Naive thymus-derived CD4-positive, alpha-beta T cell (primary cell): ENCODE measurements around the gene PTP4A1. TPM values are rescaled to one million over a fixed set of nuclear protein-coding genes. Genes with fewer than 3 reads are reported as not detected.

Experiments
- ATAC-seq: fragments of 150-1000 bp; cut with Tn5 transposase; 2 replicates; pipeline ENCODE4 v1.10.0; 2021; ENCODE audit warnings: mild to moderate bottlenecking, moderate library complexity
- CTCF ChIA-PET: fragments of 350-600 bp; sonication (Branson Sonifier 250); formaldehyde crosslinking; loops from one replicate; lab custom pipeline; 2021; ENCODE audit warnings: antibody characterized with exemption; lab: Charles Lee
- POLR2A ChIA-PET: fragments of 350-600 bp; sonication (Branson Sonifier 250); formaldehyde crosslinking; loops from one replicate; lab custom pipeline; 2021; ENCODE audit warnings: antibody characterized with exemption, inconsistent platforms; lab: Charles Lee
- DNase-seq, 9 donors: peaks; one replicate each; pipeline versions ENCODE4 v3.0.0 to v3.0.0-alpha.2; 2020 to 2022; ENCODE audit warnings: mixed read lengths in 1 of 9
- H3K27ac ChIP-seq: one replicate; pipeline ENCODE4 v1.7.0; 2013; ENCODE audit warnings: mild to moderate bottlenecking, low read depth, low read length, moderate library complexity
- H3K27me3 ChIP-seq, 2 donors: one replicate each; pipeline ENCODE4 v1.7.0; 2013; ENCODE audit warnings: low read length in 2 of 2, mild to moderate bottlenecking in 2 of 2, moderate library complexity in 2 of 2; ENCODE audit not compliant: control insufficient read depth in 2 of 2, insufficient read depth in 2 of 2
- H3K36me3 ChIP-seq, 3 experiments: 1 replicate in 2 of 3; 2 replicates in 1 of 3; pipeline ENCODE4 v1.7.0; 2013; ENCODE audit warnings: low read length in 3 of 3, mild to moderate bottlenecking in 3 of 3, moderate library complexity in 1 of 3; ENCODE audit not compliant: insufficient read depth in 3 of 3, control insufficient read depth in 2 of 3
- H3K4me1 ChIP-seq, 2 donors: one replicate each; pipeline ENCODE4 v1.7.0; 2013; ENCODE audit warnings: low read length in 2 of 2, mild to moderate bottlenecking in 2 of 2, moderate library complexity in 1 of 2; ENCODE audit not compliant: control insufficient read depth in 2 of 2, insufficient read depth in 2 of 2
- H3K4me3 ChIP-seq: 2 replicates; pipeline ENCODE4 v1.7.0; 2013; ENCODE audit warnings: mild to moderate bottlenecking, low read length
- H3K9me3 ChIP-seq, 3 experiments: 1 replicate in 2 of 3; 2 replicates in 1 of 3; pipeline ENCODE4 v1.7.0; 2013; ENCODE audit warnings: low read length in 3 of 3; ENCODE audit not compliant: control insufficient read depth in 2 of 3
- H3K27ac Mint-ChIP-seq, 9 donors: one replicate each; pipeline ENCODE4 v1.8.0; 2020 to 2022; ENCODE audit warnings: mixed read lengths in 9 of 9, mild to moderate bottlenecking in 8 of 9, moderate library complexity in 5 of 9, inconsistent platforms in 2 of 9
- H3K27me3 Mint-ChIP-seq, 5 donors: one replicate each; pipeline ENCODE4 v1.8.0; 2021 to 2022; ENCODE audit warnings: mixed read lengths in 5 of 5, mild to moderate bottlenecking in 1 of 5
- H3K36me3 Mint-ChIP-seq, 5 donors: one replicate each; pipeline ENCODE4 v1.8.0; 2020 to 2022; ENCODE audit warnings: mixed read lengths in 5 of 5, mild to moderate bottlenecking in 3 of 5, inconsistent platforms in 1 of 5
- H3K4me1 Mint-ChIP-seq, 7 donors: one replicate each; pipeline ENCODE4 v1.8.0; 2020 to 2022; ENCODE audit warnings: mixed read lengths in 7 of 7, mild to moderate bottlenecking in 3 of 7, inconsistent platforms in 1 of 7
- H3K4me3 Mint-ChIP-seq, 10 donors: one replicate each; pipeline ENCODE4 v1.8.0; 2020 to 2022; ENCODE audit warnings: mild to moderate bottlenecking in 10 of 10, mixed read lengths in 10 of 10, moderate library complexity in 6 of 10, inconsistent platforms in 2 of 10
- H3K9me3 Mint-ChIP-seq, 11 donors: one replicate each; pipeline ENCODE4 v1.8.0; 2020 to 2022; ENCODE audit warnings: mixed read lengths in 11 of 11, mild to moderate bottlenecking in 4 of 11, inconsistent platforms in 1 of 11, moderate library complexity in 1 of 11
- intact Hi-C, 2 donors: fragments of 100-400 bp; cut with micrococcal nuclease; formaldehyde crosslinking; loops; one replicate each; pipeline ENCODE4 v1.15.1; 2023
- polyA plus RNA-seq, 2 donors: library from polyadenylated mRNA; unstranded; fragments of 300-500 nt; fragmentation: Illumina TruSeq; gene quantifications; one replicate each; pipeline ENCODE4 v1.2.3, GENCODE V29; 2021
- total RNA-seq, 6 experiments: library from RNA in 5 of 6; stranded (reverse) in 5 of 6; gene quantifications; 1 replicate in 5 of 6; 2 replicates in 1 of 6; pipeline ENCODE4 v1.2.3 and lab custom pipeline; 2021 to 2026

The PTP4A1 gene
- total and polyA plus RNA-seq, 7 experiments from 2014 or later, result 26.4 to 165 (median 47.5) TPM

DNA sequence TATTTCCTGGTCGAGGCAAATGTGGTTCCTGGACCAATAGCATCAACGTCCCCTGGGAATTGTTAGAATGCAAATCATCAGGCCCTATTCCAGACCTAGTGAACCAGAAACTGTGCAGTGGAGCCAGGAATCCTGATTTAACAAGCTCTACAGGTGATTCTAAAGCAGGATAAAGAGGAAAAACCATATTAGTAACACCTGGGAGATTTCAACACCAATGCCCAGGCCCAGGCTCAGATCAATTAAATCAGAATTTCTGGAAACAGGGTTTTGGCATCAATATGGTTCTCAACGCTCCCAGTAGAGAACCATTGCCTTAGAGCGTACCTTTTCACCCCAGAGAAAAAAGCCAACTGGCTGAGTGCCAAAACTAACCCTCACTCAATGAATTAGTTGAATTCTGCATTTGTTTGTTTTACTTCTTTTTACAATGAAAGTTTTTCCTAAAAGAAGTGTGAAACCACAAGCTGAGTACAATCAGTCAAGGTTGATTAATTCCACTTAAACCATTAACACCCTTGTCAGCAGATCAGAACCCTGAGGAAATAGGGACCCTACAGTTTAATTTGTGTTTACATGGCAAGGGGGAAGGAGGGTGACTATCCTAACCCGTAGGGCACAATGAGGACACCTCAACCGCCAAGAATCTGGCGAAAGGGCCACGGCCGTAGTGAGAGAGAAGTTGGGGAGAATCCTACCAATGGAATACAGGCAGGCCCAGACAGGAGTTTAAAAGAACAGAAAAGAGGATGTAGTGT is 34.9 kb upstream of the PTP4A1 start:
- Histone ChIP-seq H3K9me3 (no peaks in the 10 kb centered on the region), H3K36me3 (no peaks in the 10 kb centered on the region), H3K27me3 (no peaks in the 10 kb centered on the region), H3K27ac (no peak overlapping the region), H3K4me1 (no peaks in the 10 kb centered on the region), H3K4me3 (no peak overlapping the region)
- peaks cover 12 to 27% (median 23%) of the 10 kb centered on the region in 5 donors for H3K27me3 Mint-ChIP-seq
- intact Hi-C loops, result no loop called here
- H3K9me3 Mint-ChIP-seq, result peaks cover 0 to 6% (median under 1%) of the 10 kb centered on the region in 11 donors
- ChIA-PET CTCF (no interaction called here), POLR2A (no interaction called here)
- peaks cover 0 to 4% (median 0%) of the 10 kb centered on the region in 5 donors for H3K36me3 Mint-ChIP-seq
- no peak overlapping the region for H3K4me3 Mint-ChIP-seq
- H3K27ac Mint-ChIP-seq, result no peak overlapping the region
- H3K4me1 Mint-ChIP-seq, result peaks cover 0 to 2% (median 0%) of the 10 kb centered on the region in 7 donors
- ATAC-seq (no peak), DNase-seq (no peak)

- ChIA-PET POLR2A (no interaction called here), CTCF (interaction anchor here (0.7 kb wide), 1 partner anchor 21 kb away, joined by 4 read pairs; no protein-coding TSS in a partner anchor)
- ATAC-seq, result no peak
- peaks cover 0 to 6% (median 0%) of the 10 kb centered on the region in 5 donors for H3K36me3 Mint-ChIP-seq
- no peak for DNase-seq
- H3K4me3 Mint-ChIP-seq, result no peak overlapping the region
- intact Hi-C loops, result no loop called here
- Histone ChIP-seq H3K27me3 (no peaks in the 10 kb centered on the region), H3K4me1 (no peaks in the 10 kb centered on the region), H3K27ac (no peak overlapping the region), H3K36me3 (no peaks in the 10 kb centered on the region), H3K9me3 (no peaks in the 10 kb centered on the region), H3K4me3 (no peak overlapping the region)
- H3K27ac Mint-ChIP-seq, result no peak overlapping the region
- H3K4me1 Mint-ChIP-seq, result peaks cover 0 to 2% (median 0%) of the 10 kb centered on the region in 7 donors
- peaks cover 18 to 32% (median 28%) of the 10 kb centered on the region in 5 donors for H3K27me3 Mint-ChIP-seq
- peaks cover 0 to 12% (median 3%) of the 10 kb centered on the region in 11 donors for H3K9me3 Mint-ChIP-seq
Measured at GRCh38 chr6:63537959-63538300, 34.4 kb upstream of the PTP4A1 start.

GRCh38 chr6:63538550-63538949 is 33.7 kb upstream of the PTP4A1 start:
- CTCF ChIA-PET, result interaction anchor here (0.7 kb wide), 1 partner anchor 21 kb away, joined by 4 read pairs; no protein-coding TSS in a partner anchor
- Histone ChIP-seq H3K36me3 (no peaks in the 10 kb centered on the region), H3K4me1 (no peaks in the 10 kb centered on the region), H3K27ac (no peak overlapping the region), H3K27me3 (no peaks in the 10 kb centered on the region), H3K4me3 (no peak overlapping the region), H3K9me3 (no peaks in the 10 kb centered on the region)
- Mint-ChIP-seq H3K36me3 (peaks cover 0 to 6% (median 0%) of the 10 kb centered on the region in 5 donors), H3K27me3 (peaks cover 18 to 33% (median 28%) of the 10 kb centered on the region in 5 donors), H3K9me3 (peaks cover 0 to 12% (median 3%) of the 10 kb centered on the region in 11 donors), H3K4me3 (no peak overlapping the region), H3K27ac (no peak overlapping the region), H3K4me1 (peaks cover 0 to 2% (median 0%) of the 10 kb centered on the region in 7 donors)
- intact Hi-C loops, result no loop called here
- no peak for ATAC-seq
- POLR2A ChIA-PET, result no interaction called here
- no peak for DNase-seq

DNA sequence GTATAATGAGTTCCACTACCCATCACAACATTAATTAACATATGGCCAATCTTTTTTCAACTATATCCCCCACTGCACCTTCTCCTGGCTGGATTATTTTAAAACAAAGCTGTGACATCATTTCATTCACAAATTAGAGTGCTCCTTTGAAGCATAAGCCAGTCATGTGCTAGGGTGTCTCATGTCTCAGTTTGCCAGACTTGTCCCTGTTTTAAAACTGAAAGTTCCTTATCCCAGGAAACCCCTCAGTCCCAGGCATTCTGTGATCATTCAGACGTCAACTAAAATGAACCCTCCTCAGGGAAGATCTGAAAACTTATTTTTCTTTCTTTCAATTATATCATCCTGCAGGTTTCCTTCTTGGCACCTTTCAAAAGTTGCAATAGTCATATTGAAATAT is 29.3 kb upstream of the PTP4A1 start:
- Histone ChIP-seq H3K27ac (no peak overlapping the region), H3K4me1 (no peaks in the 10 kb centered on the region), H3K4me3 (no peak overlapping the region), H3K9me3 (no peaks in the 10 kb centered on the region), H3K27me3 (no peaks in the 10 kb centered on the region), H3K36me3 (no peaks in the 10 kb centered on the region)
- Mint-ChIP-seq H3K27me3 (peaks cover 22 to 47% (median 28%) of the 10 kb centered on the region in 5 donors), H3K36me3 (peaks cover 0 to 5% (median 0%) of the 10 kb centered on the region in 5 donors), H3K27ac (no peak overlapping the region), H3K4me1 (peaks cover 0 to 6% (median 0%) of the 10 kb centered on the region in 7 donors), H3K4me3 (no peak overlapping the region), H3K9me3 (peaks cover 0 to 12% (median 3%) of the 10 kb centered on the region in 11 donors)
- ChIA-PET POLR2A (no interaction called here), CTCF (no interaction called here)
- ATAC-seq, result no peak
- intact Hi-C loops, result no loop called here
- DNase-seq, result no peak

GRCh38 chr6:63543982-63544381 is 28.3 kb upstream of the PTP4A1 start:
- DNase-seq (no peak), ATAC-seq (no peak)
- Histone ChIP-seq H3K4me1 (no peaks in the 10 kb centered on the region), H3K27ac (no peak overlapping the region), H3K9me3 (no peaks in the 10 kb centered on the region), H3K27me3 (no peaks in the 10 kb centered on the region), H3K36me3 (no peaks in the 10 kb centered on the region), H3K4me3 (no peak overlapping the region)
- ChIA-PET POLR2A (no interaction called here), CTCF (no interaction called here)
- H3K27ac Mint-ChIP-seq, result no peak overlapping the region
- H3K4me3 Mint-ChIP-seq, result no peak overlapping the region
- intact Hi-C loops, result no loop called here
- H3K4me1 Mint-ChIP-seq, result peaks cover 0 to 6% (median 0%) of the 10 kb centered on the region in 7 donors
- H3K9me3 Mint-ChIP-seq, result peaks cover 0 to 12% (median 3%) of the 10 kb centered on the region in 11 donors
- H3K36me3 Mint-ChIP-seq, result peaks cover 0 to 5% (median 0%) of the 10 kb centered on the region in 5 donors
- H3K27me3 Mint-ChIP-seq, result peaks cover 22 to 49% (median 28%) of the 10 kb centered on the region in 5 donors

DNA sequence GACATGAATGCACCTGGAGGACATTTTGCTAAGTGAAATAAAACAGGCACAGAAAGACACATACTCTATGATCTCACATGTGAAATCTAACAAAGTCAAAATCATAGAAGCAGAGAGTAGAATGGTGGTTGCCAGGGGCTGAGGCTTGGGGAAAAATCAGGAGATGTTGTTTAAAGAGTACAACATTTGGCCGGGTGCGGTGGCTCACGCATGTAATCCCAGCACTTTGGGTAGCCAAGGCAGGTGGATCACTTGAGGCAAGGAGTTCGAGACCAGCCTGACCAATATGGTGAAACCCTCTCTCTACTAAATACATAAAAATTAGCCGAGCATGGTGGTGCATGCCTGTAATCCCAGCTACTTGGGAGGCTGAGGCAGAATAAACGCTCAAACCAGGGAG is 26.0 kb upstream of the PTP4A1 start:
- DNase-seq, result no peak
- Histone ChIP-seq H3K9me3 (no peaks in the 10 kb centered on the region), H3K4me3 (no peak overlapping the region), H3K27me3 (no peaks in the 10 kb centered on the region), H3K4me1 (no peaks in the 10 kb centered on the region), H3K27ac (no peak overlapping the region), H3K36me3 (no peaks in the 10 kb centered on the region)
- H3K36me3 Mint-ChIP-seq, result peaks cover 0 to 5% (median 0%) of the 10 kb centered on the region in 5 donors
- intact Hi-C loops, result no loop called here
- POLR2A ChIA-PET, result no interaction called here
- H3K27me3 Mint-ChIP-seq, result peaks cover 14 to 33% (median 20%) of the 10 kb centered on the region in 5 donors
- H3K4me1 Mint-ChIP-seq, result peaks cover 0 to 6% (median 0%) of the 10 kb centered on the region in 7 donors
- no peak overlapping the region for H3K27ac Mint-ChIP-seq
- peaks cover 0 to 12% (median 2%) of the 10 kb centered on the region in 11 donors for H3K9me3 Mint-ChIP-seq
- CTCF ChIA-PET, result no interaction called here
- no peak overlapping the region for H3K4me3 Mint-ChIP-seq
- no peak for ATAC-seq
